Activated CD4-positive, CD25-positive, alpha-beta regulatory T cell treated with anti-CD3 and anti-CD28 coated beads, Interleukin-2, amount 50 U/mL, for 24 hours (primary cell): ENCODE results near the gene ZNF345.

ENCODE experiments used
- ATAC-seq, 2 donors: fragments of 150-1000 bp; cut with Tn5 transposase; one replicate each; pipeline ENCODE4 v1.10.0; 2021; ENCODE audit warnings: mild to moderate bottlenecking in 1 of 2, moderate library complexity in 1 of 2

Gene ZNF345

DNA sequence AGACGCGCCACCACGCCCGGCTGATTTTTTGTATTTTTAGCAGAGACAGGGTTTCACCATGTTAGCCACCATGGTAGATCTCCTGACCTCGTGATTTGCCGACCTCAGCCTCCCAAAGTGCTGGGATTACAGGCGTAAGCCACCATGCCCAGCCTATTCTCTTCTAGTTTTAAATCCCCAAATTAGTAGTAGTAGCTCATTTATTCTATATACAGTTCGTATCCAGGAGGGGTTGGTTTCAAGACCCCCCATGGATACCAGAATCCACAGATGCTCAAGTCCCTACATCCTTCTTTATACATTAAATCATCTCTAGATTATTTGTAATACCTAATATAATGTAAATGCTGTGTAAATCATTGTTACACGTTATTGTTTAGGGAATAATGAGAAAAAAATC, 67.4 kb downstream of the ZNF345 start:
- no peak for ATAC-seq
